Measurements from ENCODE around the gene NEURL1.
A peak's percentile ranks its signal among the peaks of the same experiment; 100 is the strongest.

NEURL1 gene

DNA sequence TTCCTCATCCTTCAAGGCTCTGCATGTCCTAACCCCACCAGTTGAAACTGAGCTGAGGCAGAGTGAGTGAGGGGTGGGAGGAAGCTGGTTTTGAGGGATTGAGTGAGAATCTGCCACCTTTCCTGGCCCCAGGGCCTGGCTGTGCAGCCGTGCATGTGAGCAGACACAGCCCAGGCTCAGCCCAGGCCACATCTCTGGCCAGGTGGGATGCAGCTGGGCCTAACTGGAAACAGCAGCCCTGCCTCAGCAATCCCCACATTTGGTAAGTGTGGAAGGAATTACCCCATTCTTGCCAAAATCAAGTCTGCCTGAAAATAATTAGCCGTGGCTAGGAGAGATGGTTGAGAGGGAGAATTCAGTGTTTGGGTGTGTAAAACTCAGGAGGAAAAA is 116.6 kb downstream of the NEURL1 start:
- TF ChIP-seq, protein P1, sequence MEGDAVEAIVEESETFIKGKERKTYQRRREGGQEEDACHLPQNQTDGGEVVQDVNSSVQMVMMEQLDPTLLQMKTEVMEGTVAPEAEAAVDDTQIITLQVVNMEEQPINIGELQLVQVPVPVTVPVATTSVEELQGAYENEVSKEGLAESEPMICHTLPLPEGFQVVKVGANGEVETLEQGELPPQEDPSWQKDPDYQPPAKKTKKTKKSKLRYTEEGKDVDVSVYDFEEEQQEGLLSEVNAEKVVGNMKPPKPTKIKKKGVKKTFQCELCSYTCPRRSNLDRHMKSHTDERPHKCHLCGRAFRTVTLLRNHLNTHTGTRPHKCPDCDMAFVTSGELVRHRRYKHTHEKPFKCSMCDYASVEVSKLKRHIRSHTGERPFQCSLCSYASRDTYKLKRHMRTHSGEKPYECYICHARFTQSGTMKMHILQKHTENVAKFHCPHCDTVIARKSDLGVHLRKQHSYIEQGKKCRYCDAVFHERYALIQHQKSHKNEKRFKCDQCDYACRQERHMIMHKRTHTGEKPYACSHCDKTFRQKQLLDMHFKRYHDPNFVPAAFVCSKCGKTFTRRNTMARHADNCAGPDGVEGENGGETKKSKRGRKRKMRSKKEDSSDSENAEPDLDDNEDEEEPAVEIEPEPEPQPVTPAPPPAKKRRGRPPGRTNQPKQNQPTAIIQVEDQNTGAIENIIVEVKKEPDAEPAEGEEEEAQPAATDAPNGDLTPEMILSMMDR (IDR thresholded peaks at IDR 0.05; ENCODE audit: low read depth, low read length): no peak
- DNase-seq (ENCODE audit: extremely low read depth, low read depth): peak; percentile 52

DNA sequence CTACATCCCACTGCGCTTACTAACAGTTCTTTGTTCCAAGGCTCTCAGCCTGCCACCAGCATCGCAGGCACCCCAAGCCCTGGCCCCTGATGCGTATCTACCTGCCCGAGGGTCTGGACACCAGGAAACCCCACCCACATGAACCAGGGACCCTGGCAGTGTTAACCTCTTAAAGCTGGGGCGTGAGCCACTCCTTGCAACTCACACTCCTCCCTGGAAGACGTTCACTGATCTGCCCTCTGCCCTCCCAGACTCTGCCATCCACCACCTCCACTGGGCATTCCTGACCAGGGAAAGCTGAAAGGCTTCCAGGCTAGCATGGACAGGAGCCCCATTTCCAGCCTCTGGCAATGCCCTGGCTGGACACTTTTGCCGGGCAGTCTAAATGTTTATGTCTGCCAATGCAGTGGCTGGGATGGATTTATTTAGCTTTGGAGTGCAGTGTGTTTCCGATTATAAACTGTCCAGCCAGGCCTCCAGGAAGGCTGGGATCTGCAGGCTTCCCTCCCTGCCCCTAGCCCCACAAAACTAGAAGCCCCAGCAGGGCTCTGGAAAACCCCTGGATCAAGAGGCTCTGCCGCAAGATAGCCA is 117.5 kb downstream of the NEURL1 start:
- DNase-seq (ENCODE audit: extremely low read depth, low read depth): no peak
- TF ChIP-seq, protein P1 (IDR thresholded peaks at IDR 0.05; ENCODE audit: low read depth, low read length): no peak

DNA sequence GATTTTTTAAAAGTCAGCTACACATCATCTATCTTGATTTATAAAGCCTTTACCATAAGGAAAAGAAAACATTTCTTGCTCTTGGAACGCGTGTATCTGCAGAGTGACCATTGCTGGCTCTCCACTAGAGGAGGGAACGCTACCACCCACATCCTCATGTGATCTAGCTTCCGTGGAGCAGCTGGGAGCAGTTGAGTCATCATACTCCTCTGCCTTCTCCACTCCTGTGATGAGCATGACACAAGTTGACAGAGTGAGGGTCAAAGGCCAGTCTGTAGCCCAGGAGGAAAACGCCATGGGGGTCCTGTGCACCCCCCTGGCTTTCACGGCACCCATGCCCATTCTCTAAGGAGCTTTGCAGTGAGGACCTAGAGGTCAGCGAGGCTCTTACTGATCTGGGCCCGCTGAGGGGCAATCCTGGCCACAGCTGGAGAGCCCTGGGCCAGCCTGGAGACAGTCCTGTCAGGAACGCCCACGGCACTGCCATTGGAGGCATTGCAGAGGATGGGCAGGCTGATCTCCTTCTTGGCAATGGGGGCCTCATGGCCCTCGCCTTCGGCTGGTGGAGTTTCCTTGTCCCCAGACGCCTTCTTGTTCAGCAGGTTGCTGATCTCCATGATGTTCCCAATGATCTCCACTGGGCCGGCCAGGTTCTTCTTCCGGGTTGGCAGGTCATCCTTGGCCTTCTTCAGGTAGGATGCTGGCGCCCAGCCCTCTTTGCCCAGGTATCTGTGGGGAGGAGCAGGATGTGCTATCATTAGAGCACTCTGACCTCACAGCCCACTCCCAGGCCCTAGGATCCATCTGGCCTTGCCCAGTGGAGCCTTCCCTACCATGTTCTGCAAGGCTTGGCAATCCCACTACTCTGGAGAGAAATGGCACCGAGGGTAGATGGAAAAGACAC is 119.2 kb downstream of the NEURL1 start:
- TF ChIP-seq, protein P1 (IDR thresholded peaks at IDR 0.05; ENCODE audit: low read depth, low read length): no peak; the same call in 1 of the 2 replicates
- DNase-seq (ENCODE audit: extremely low read depth, low read depth): no peak

DNA sequence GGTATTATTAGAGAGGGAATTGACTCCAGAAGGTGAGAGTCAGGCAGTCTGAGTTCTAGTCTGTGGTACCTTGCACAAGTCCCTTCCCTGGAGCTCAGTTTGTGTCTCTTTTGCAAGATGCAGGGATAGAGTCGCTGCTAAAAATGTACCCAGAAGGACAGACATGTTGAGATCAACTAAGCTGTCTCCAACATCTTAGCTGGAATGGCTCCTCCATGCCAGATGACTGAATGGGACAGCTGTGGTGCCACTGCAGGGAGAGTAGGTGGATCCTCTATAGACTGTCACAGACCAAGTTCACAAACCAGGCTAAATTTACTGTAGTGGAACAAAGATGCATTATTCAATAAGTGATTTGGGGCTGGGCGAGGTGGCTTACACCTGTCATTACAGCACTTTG is 120.1 kb downstream of the NEURL1 start:
- TF ChIP-seq, protein P1 (IDR thresholded peaks at IDR 0.05; ENCODE audit: low read depth, low read length): no peak
- no peak for DNase-seq (ENCODE audit: extremely low read depth, low read depth)

DNA sequence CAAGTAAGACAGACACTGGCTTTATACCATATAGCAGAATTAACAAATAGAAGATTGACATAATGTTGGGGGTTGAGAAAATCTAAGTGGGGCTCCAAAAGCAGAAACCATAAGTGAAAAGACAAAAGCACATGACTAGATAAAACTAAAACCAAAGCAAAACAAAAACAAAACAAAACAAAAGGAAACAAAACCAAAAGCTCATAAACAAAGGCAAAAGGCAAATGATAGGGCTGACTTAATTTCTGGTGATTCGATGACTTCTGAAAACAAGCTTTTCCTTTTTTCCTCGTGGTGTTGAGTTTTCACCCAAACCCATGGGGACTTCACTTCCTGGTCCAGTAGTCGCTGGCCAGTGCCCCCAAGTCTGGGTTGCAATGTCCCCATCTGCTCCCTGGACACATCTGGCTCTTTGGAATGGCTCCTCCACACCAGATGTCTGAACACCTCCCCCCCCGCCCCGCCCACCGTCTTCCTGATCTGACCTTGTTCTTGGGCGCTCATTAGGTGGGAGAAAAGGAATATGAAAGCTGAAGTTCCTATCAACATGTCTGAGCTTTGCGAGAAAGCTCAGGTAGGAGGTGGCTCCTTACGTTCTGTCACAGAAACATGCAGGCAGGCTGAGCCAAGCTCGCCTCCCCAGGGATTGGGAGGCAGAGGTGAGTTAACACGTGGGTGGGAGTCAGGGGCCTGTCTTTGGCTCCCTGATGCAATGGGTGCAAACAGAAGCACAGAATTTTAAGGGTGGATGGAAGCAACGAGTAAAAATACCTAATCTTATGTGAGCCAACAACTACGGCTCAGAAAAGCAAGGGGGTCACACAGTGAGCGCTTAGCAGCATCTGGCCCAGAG is 121.0 kb downstream of the NEURL1 start:
- TF ChIP-seq, protein P1 (IDR thresholded peaks at IDR 0.05; ENCODE audit: low read depth, low read length): no peak
- no peak for DNase-seq (ENCODE audit: extremely low read depth, low read depth)

DNA sequence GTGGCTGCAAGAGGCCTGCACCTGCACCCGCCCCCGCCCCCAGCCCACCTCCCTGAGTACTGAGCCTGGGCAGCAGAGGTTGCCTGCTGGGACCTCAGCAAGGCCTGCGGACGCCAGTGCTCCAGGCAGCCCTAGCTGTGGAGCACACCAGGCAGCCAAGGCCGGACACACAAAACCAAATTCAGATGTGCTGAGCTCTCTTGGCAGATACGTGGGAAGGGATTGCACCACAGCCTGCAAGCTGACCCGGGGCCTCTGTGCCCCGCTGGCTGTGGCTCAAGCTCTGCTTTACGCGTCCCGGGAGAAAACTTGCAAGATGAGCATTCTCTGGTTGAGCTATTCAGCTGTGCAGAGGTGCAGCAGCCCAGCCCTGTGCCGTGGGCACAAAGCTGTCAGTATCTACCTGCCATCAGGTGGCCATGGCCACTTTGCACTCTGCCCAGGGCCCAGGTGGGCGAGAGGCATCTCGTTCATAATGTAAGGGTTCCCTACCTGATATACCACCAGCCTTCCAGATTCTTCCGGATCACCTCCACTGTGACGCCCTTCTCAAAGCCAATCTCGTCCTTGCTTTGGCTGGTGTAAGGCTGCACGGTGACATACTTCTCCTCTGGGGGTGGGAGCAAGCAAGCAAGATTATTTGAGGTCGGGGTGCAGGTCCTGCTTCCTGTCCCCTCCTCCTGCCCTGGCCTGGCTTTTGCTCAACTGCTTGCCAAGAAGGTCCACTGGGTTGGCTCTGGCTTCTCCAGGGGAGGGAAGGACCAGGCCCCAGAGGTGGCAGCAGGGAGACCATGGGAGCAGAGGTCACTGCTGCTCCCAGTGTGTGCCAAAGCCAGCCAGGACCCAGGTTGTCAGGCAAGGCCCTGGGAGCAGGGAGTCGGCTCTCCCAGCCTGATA is 123.4 kb downstream of the NEURL1 start:
- peak; percentile 94 for DNase-seq (ENCODE audit: extremely low read depth, low read depth)
- TF ChIP-seq, protein P1 (IDR thresholded peaks at IDR 0.05; ENCODE audit: low read depth, low read length): no peak

All from AG09319 (cell line).